Muscle of leg (tissue), 11 donors: ENCODE results near the gene SFI1. TPM values are rescaled to one million over a fixed set of nuclear protein-coding genes. Genes with fewer than 3 reads are reported as not detected.
"Not testable (repeated sequence)": the region's sequence is repeated elsewhere in the genome, so short reads cannot be mapped to it uniquely, and the experiment has no call there.

Experiments
- DNase-seq: peaks from one replicate; pipeline ENCODE4 v3.0.0; 2013
- H3K27ac ChIP-seq: one replicate; pipeline ENCODE4 v1.5.1; 2013; ENCODE audit warnings: mild to moderate bottlenecking, low read length, control low read depth
- H3K27me3 ChIP-seq: one replicate; pipeline ENCODE4 v1.6.1; 2013; ENCODE audit warnings: low read length; ENCODE audit not compliant: control insufficient read depth, insufficient read depth
- H3K36me3 ChIP-seq: one replicate; pipeline ENCODE4 v1.6.1; 2013; ENCODE audit warnings: low read length; ENCODE audit not compliant: control insufficient read depth, insufficient read depth
- H3K4me1 ChIP-seq: one replicate; pipeline ENCODE4 v1.6.1; 2013; ENCODE audit warnings: low read length; ENCODE audit not compliant: control insufficient read depth, insufficient read depth
- H3K4me3 ChIP-seq: one replicate; pipeline ENCODE4 v1.5.1; 2013; ENCODE audit warnings: low read length, control low read depth
- H3K9me3 ChIP-seq: replicated peaks from 2 replicates; pipeline ENCODE4 v1.6.1; 2013; ENCODE audit warnings: low read depth, low read length; ENCODE audit not compliant: control insufficient read depth
- WGBS: methylation state at CpG from one replicate; pipeline ENCODE4 v1.1.5; 2013; ENCODE audit warnings: missing lambda C conversion rate; ENCODE audit not compliant: insufficient coverage; 5-methylcytosine and 5-hydroxymethylcytosine counted together
- polyA plus RNA-seq, 8 donors: library from polyadenylated mRNA; unstranded; fragments of 120-200 nt; gene quantifications; one replicate each; pipeline versions ENCODE4 v1.2.1 to v1.2.3, GENCODE V29; 2013; ENCODE audit warnings: inconsistent platforms in 1 of 8, low replicate concordance in 1 of 8; ENCODE audit not compliant: insufficient read length in 8 of 8, insufficient read depth in 1 of 8
- total RNA-seq: library from RNA; stranded (reverse); fragments of 120-200 nt; gene quantifications from one replicate; pipeline ENCODE4 v1.2.4, GENCODE V29; 2013

Gene SFI1
- total and polyA plus RNA-seq, 9 donors = 6.3 to 20.1 (median 10.8) TPM

DNA sequence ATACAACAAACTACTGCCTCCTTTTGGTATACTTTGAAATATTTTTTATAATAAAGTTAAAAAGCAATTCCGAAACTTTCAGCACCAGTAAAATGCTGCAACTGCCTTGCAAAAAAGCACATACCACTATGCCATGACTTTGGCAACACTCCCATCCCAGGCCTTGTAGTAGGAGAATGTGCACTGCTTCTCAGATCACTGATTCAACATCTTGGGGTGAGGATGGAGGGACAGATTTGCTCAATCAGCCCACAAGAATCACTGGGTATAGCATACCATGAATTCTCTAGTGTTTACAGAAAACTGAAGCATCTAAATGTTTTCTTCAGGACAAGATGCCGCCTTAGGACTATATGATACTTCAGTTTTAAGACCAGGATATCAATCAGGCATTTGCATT, 21.6 kb upstream of the SFI1 start:
- Histone ChIP-seq H3K9me3 (no peaks in the 10 kb centered on the region), H3K27me3 (no peaks in the 10 kb centered on the region), H3K4me1 (no peaks in the 10 kb centered on the region), H3K36me3 (peaks cover 24% of the 10 kb centered on the region), H3K4me3 (no peak overlapping the region), H3K27ac (no peak overlapping the region)
- no peak for DNase-seq
- WGBS = no CpG with 5 or more reads among the region's 2 CpGs

DNA sequence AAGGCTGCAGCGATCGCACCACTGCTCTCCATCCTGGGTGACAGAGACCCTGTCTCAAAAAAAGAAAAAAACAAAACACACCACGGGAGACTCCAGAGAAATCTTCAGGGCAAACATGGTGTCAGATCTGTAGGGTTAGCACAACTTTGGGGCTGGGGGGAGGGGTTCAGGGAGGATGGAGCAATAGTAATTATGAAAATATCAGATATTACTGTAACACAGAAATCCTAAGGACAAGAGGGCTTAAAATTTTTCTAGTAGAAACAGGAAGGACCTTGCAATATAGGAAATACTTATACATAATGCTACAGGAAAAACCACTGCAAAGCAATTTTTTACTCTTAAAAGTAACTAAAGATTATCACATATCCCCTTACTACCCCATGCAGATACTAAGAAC, 20.5 kb upstream of the SFI1 start:
- Histone ChIP-seq H3K4me1 (no peaks in the 10 kb centered on the region), H3K27ac (no peak overlapping the region), H3K36me3 (peaks cover 26% of the 10 kb centered on the region), H3K9me3 (no peaks in the 10 kb centered on the region), H3K27me3 (no peaks in the 10 kb centered on the region), H3K4me3 (no peak overlapping the region)
- no CpG with 5 or more reads among the region's 3 CpGs for WGBS
- DNase-seq = no peak

DNA sequence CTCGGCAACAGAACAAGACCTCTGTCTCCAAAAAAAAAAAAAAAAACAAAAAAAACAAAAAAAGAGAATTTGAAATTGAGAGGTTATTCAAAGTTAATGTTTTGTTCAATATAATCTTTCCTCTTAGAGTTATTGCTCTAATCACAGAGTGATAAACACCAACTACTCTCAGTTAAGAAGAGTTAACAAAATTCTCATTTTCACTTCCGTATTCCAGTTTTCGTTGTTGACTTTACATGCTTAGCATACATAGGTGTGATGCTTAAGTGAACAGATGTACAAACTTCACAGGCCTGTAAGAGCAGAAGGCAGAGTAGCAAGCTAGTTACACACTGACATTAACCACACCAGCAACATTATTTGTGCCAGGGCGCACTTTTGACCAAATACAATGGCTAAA, 19.0 kb upstream of the SFI1 start:
- WGBS = no CpG with 5 or more reads among the region's 4 CpGs
- Histone ChIP-seq H3K27me3 (no peaks in the 10 kb centered on the region), H3K9me3 (no peaks in the 10 kb centered on the region), H3K36me3 (peaks cover 34% of the 10 kb centered on the region), H3K4me1 (no peaks in the 10 kb centered on the region), H3K4me3 (no peak overlapping the region), H3K27ac (no peak overlapping the region)
- no peak for DNase-seq

DNA sequence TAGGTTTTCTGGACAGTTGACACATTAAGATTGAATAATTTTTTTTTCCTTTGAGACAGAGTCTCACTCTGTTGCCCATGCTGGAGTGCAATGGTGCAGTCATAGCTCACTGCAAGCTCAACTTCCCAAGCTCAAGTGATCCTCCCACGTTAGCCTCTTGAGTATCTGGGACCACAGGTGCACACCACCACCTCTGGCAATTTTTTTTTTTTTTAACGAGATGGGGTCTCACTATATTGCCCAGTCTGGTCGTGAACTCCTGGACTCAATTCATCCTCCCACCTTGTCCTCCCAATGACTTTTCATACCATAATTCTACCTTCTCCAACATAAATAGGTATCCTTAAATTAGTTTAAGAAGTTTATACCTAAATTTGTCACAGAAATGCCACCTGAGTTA, 15.2 kb upstream of the SFI1 start:
- peaks cover 47% of the 10 kb centered on the region for H3K36me3 ChIP-seq

DNA sequence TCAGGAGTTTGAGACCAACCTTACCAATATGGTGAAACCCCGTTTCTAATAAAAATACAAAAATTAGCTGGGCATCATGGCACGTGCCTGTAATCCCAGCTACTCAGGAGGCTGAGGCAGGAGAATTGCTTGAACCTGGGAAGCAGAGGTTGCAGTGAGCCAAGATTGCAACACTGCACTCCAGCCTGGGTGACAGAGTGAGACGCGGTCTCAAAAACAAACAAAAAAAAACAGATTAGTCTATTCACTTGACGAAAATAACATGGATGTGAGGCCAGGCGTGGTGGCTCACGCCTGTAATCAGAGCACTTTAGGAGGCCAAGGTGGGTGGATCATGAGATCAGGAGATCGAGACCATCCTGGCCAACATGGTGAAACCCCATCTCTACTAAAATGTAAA, 13.9 kb upstream of the SFI1 start:
- H3K4me3 ChIP-seq, H3K9me3 ChIP-seq, H3K27me3 ChIP-seq, H3K27ac ChIP-seq, H3K4me1 ChIP-seq, DNase-seq: not testable (repeated sequence)
- WGBS = 82% methylated on average over 2 of the region's 8 CpGs
- peaks cover 53% of the 10 kb centered on the region for H3K36me3 ChIP-seq

More for the DNA sequence above, 15.2 kb upstream of the SFI1 start:
- no peak overlapping the region for H3K4me3 ChIP-seq
- no peaks in the 10 kb centered on the region for H3K27me3 ChIP-seq
- no peak for DNase-seq
- no CpG with 5 or more reads among the region's 3 CpGs for WGBS
- no peaks in the 10 kb centered on the region for H3K9me3 ChIP-seq
- H3K27ac ChIP-seq = no peak overlapping the region
- no peaks in the 10 kb centered on the region for H3K4me1 ChIP-seq

DNA sequence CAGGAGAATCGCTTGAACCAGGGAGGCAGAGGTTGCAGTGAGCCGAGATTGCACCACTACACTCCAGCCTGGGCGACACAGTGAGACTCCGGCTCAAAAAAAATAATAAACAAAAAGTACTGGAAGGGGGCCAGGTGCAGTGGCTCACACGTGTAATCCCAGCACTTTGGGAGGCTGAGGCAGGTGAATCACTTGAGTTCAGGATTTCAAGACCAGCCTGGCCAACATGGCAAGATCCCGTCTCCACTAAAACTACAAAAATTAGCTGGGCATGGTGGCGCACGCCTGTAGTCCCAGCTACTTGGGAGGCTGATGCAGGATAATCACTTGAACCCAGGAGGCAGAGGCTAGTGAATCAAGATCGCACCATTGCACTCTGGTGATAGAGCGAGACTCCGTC, 10.0 kb upstream of the SFI1 start:
- peaks cover 38% of the 10 kb centered on the region for H3K36me3 ChIP-seq
- 100% methylated on average over 9 of the region's 11 CpGs for WGBS
- H3K4me1 ChIP-seq, H3K9me3 ChIP-seq, H3K27me3 ChIP-seq, H3K4me3 ChIP-seq, DNase-seq, H3K27ac ChIP-seq: not testable (repeated sequence)

DNA sequence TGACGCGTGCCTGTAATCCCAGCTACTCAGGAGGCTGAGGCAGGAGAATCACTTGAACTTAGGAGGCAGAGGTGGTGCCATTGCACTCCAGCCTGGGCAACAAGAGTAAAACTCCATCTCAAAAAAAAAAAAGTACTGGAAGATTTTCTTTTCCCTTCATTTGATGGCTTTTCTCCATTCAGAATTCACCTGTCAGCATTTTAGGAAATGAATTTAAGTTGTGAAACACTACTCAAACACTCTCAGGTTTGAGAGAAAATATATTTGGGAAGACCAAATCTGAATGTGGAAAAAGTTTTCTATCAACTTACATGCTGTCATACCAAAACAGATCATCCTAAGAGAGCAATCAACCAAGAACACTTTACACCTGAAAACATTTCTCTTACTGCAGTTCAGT, 9.4 kb upstream of the SFI1 start:
- 100% methylated on average over 1 of the region's 2 CpGs for WGBS
- Histone ChIP-seq H3K27me3 (no peaks in the 10 kb centered on the region), H3K36me3 (peaks cover 33% of the 10 kb centered on the region)

DNA sequence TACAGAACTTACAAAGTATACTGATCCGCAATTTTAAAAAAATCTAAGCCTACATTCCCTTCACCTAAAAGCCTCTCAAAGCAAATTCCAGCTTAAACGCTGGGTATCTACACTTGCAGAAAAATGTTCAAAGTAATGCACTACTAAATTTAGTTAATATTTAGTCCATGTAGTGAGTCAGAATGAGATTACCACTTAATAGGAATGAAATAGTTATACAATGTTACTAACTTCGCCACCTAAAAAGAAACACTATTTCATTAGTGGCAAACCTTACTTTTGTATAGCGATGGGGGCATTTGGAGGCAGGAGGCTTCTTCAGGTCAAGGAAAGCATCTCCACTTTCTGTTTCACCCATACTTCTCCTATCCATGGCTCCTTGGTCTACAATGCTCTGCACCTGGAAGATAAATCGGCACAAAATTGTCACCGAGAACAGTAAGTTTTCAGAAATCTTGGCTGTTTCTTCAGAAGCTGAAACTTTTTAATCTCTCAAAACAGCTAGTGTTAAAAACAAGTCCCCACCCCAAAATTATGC, 7.9 kb upstream of the SFI1 start:
- 100% methylated on average over 1 of the region's 6 CpGs for WGBS
- Histone ChIP-seq H3K4me1 (peaks cover 8% of the 10 kb centered on the region), H3K4me3 (peak overlapping the region; percentile 64), H3K27ac (peak overlapping the region; percentile 72), H3K27me3 (no peaks in the 10 kb centered on the region), H3K36me3 (peaks cover 27% of the 10 kb centered on the region), H3K9me3 (no peaks in the 10 kb centered on the region)
- no peak for DNase-seq

More for the DNA sequence above, 9.4 kb upstream of the SFI1 start:
- H3K27ac ChIP-seq = no peak overlapping the region
- no peak overlapping the region for H3K4me3 ChIP-seq
- no peaks in the 10 kb centered on the region for H3K9me3 ChIP-seq
- no peak for DNase-seq
- H3K4me1 ChIP-seq = peaks cover 8% of the 10 kb centered on the region

DNA sequence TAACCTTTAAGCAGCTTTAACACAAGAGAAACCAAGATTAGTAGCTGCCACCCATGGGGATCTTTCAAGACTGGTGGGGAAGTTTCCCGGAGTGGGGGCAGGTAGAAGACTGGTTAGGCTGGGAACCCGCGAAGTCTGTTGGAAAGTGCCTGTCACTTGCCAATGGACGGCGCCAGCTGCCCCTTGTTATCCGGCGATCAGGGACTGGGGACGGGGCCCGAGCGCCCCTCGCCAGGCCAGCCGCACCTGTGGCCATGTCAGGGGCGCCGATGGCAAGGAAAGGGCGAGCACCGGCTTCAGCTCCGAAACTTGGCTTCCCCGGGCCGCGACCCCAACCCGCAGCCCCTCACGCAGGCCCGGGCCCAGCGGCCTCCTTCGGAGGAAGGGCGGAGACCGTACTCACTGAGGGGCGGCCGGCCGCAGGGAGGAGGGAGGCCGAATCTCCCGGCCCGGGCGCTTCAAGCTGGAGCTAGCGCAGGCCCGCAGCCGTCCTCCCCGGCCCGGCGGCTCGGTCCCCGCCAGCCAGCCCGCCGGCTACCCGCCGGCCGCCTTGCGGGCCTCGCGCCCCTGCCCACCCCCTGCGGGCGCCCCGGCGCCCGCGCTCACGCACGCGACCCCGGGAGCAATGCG, 7.2 kb upstream of the SFI1 start:
- under 1% methylated on average over 57 of the region's 61 CpGs for WGBS
- H3K9me3 ChIP-seq = no peaks in the 10 kb centered on the region
- peaks cover 20% of the 10 kb centered on the region for H3K36me3 ChIP-seq
- peak overlapping the region; percentile 92 for H3K4me3 ChIP-seq
- peak overlapping the region; percentile 72 for H3K27ac ChIP-seq
- peaks cover 8% of the 10 kb centered on the region for H3K4me1 ChIP-seq
- H3K27me3 ChIP-seq = no peaks in the 10 kb centered on the region
- peak; percentile 48 for DNase-seq

DNA sequence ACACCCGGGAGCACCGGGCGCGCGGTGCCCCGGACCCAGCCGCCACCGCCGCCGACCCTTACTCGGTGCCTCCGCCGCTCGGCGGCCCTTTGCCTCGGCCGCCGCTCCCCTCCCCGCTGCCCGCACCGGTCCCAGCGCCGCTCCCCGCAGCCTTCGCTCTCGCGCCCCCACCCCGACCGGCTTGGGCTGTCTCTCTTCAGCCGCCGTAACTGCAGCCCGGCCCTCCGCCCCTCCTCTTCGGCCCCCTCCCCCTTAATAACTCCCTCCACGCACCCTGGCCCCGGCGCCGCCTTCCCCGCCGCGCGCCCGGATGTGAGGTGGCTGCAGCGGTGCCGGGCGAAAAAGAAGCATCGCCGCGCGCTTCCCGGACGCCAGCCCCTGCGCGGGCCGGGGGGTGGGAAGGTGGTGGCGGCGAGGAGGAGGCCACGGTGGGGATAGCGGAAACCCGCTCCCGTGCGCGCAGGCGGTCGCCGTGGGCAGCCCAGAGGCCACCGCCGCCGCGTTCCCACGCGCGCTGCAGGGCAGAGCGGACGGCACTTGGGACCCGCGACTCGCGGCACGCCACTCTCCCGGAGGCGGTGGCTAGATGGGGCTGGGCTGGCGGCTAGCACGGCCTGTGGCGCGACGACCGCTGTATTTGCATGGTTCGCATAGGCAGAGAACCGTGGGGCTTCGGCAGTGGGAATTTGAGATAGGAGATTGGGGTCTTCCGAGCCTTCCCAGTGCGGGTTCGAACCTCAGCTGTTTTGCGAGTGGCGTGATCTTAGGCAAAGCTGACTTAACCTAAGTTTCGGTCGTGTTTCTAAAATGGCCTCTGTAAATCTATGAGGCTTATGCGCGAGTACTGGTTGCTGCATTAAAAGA, 6.5 kb upstream of the SFI1 start, which contains the start of gene EIF4ENIF1:
TSS of gene EIF4ENIF1 (minus strand) at position 211 of the 864 bp plus-strand sequence. CDS start 1,124 bp downstream, outside the sequence.
- Histone ChIP-seq H3K27me3 (no peaks in the 10 kb centered on the region), H3K27ac (peak within 1 kb of the TSS; percentile 95), H3K9me3 (no peaks in the 10 kb centered on the region), H3K36me3 (peaks cover 18% of the 10 kb centered on the region), H3K4me1 (peaks cover 8% of the 10 kb centered on the region), H3K4me3 (peak within 1 kb of the TSS; percentile 92)
- peak; percentile 95 for DNase-seq
- under 1% methylated on average over 87 of the region's 100 CpGs for WGBS
